Gastroesophageal sphincter (tissue), 4 donors: ENCODE data around the gene SMURF2. TPM values are rescaled to one million over a fixed set of nuclear protein-coding genes. Genes with fewer than 3 reads are reported as not detected.

Source experiments
- ATAC-seq: fragments of 150-250 bp; one replicate; pipeline ENCODE4 v1.9.1; 2016; ENCODE audit warnings: mild to moderate bottlenecking, moderate library complexity
- H3K27ac ChIP-seq, 4 donors: fragments of 200-600 bp; sonication (generic) in 3 of 4; 1 replicate in 3 of 4; 2 replicates in 1 of 4; pipeline ENCODE4 v1.5.1; 2016 to 2019
- H3K27me3 ChIP-seq: fragments of 200-600 bp; sonication (generic); one replicate; pipeline ENCODE4 v1.5.1; 2019
- H3K36me3 ChIP-seq, 2 donors: fragments of 200-600 bp; sonication (generic); one replicate each; pipeline ENCODE4 v1.5.1; 2019; ENCODE audit warnings: control low read depth in 1 of 2
- H3K4me1 ChIP-seq, 3 donors: fragments of 200-600 bp; sonication (generic); 1 replicate in 2 of 3; 2 replicates in 1 of 3; pipeline ENCODE4 v1.5.1; 2016 to 2019; ENCODE audit warnings: control low read depth in 2 of 3
- H3K4me3 ChIP-seq, 2 donors: fragments of 200-600 bp; sonication (generic); one replicate each; pipeline ENCODE4 v1.5.1; 2019; ENCODE audit warnings: mild to moderate bottlenecking in 1 of 2, moderate library complexity in 1 of 2
- H3K9me3 ChIP-seq, 3 donors: fragments of 200-600 bp; sonication (generic); one replicate each; pipeline ENCODE4 v1.5.1; 2017 to 2019; ENCODE audit warnings: control low read depth in 2 of 3
- CTCF ChIP-seq, 4 experiments: fragments of 200-600 bp in 2 of 4; fragments of 450-650 bp in 2 of 4; sonication (generic) in 1 of 4; IDR thresholded peaks; one replicate each; pipeline ENCODE4 v1.5.1; 2017 to 2019; ENCODE audit warnings: antibody characterized with exemption in 4 of 4, mild to moderate bottlenecking in 2 of 4, moderate library complexity in 2 of 4
- EP300 ChIP-seq: sonication (generic); formaldehyde crosslinking; IDR thresholded peaks from one replicate; pipeline ENCODE4 v1.6.1; 2017; ENCODE audit warnings: antibody characterized with exemption, mild to moderate bottlenecking
- POLR2A ChIP-seq, 2 donors: fragments of 450-650 bp; IDR thresholded peaks; one replicate each; pipeline ENCODE4 v1.6.1; 2017; ENCODE audit warnings: antibody characterized with exemption in 2 of 2, mild to moderate bottlenecking in 2 of 2, moderate library complexity in 1 of 2
- POLR2AphosphoS5 ChIP-seq: sonication (generic); formaldehyde crosslinking; IDR thresholded peaks from one replicate; pipeline ENCODE4 v1.6.1; 2017; ENCODE audit warnings: antibody characterized with exemption
- WGBS, 2 donors: methylation state at CpG; one replicate each; pipeline ENCODE4 v1.1.5; 2018; ENCODE audit warnings: low coverage in 1 of 2; 5-methylcytosine and 5-hydroxymethylcytosine counted together
- total RNA-seq, 4 donors: library from RNA; depleted of rRNA; stranded (reverse); fragments of >200 nt; gene quantifications; one replicate each; pipeline ENCODE4 v1.1.0, GENCODE V29; 2016

Gene SMURF2
- total RNA-seq, 4 donors from 2014 or later: 35.0 to 60.8 (median 37.9) TPM

- H3K9me3 ChIP-seq: no peaks in the 10 kb centered on the region
- no peak for ATAC-seq
- H3K27ac ChIP-seq: no peak overlapping the region
- 82% methylated on average over 1 of the region's 1 CpG; no CpG with 5 or more reads in 1 of the 2 donors for WGBS, 2 donors
- H3K4me3 ChIP-seq: no peak overlapping the region
- TF ChIP-seq EP300 (no peak), POLR2AphosphoS5 (no peak), POLR2A (IDR thresholded peaks at IDR 0.05) (no peak), CTCF (IDR thresholded peaks at IDR 0.05) (no peak)
- H3K27me3 ChIP-seq: no peaks in the 10 kb centered on the region
- no peaks in the 10 kb centered on the region for H3K36me3 ChIP-seq
- peaks cover 2 to 66% (median 5%) of the 10 kb centered on the region in 3 donors for H3K4me1 ChIP-seq
Measured at GRCh38 chr17:64634218-64634617, 27.9 kb downstream of the SMURF2 start.

GRCh38 chr17:64632606-64633005, 29.5 kb downstream of the SMURF2 start:
- H3K27ac ChIP-seq: no peak overlapping the region
- ATAC-seq: no peak
- H3K4me3 ChIP-seq: no peak overlapping the region
- H3K36me3 ChIP-seq: no peaks in the 10 kb centered on the region
- WGBS, 2 donors: 27 to 38% methylated on average over 2 of the region's 2 CpGs
- no peaks in the 10 kb centered on the region for H3K9me3 ChIP-seq
- peaks cover 2 to 70% (median 5%) of the 10 kb centered on the region in 3 donors for H3K4me1 ChIP-seq
- TF ChIP-seq EP300: no peak
- TF ChIP-seq POLR2AphosphoS5: no peak
- TF ChIP-seq CTCF (IDR thresholded peaks at IDR 0.05): no peak
- no peak for TF ChIP-seq POLR2A (IDR thresholded peaks at IDR 0.05)
- no peaks in the 10 kb centered on the region for H3K27me3 ChIP-seq

- TF ChIP-seq POLR2A (IDR thresholded peaks at IDR 0.05) (no peak), EP300 (no peak), CTCF (IDR thresholded peaks at IDR 0.05) (no peak), POLR2AphosphoS5 (no peak)
Measured at GRCh38 chr17:64632194-64632593, 29.9 kb downstream of the SMURF2 start.

GRCh38 chr17:64630309-64631223, 31.5 kb downstream of the SMURF2 start:
- no peaks in the 10 kb centered on the region for H3K27me3 ChIP-seq
- H3K4me1 ChIP-seq: peaks cover 2 to 83% (median 5%) of the 10 kb centered on the region in 3 donors
- H3K9me3 ChIP-seq: no peaks in the 10 kb centered on the region
- H3K36me3 ChIP-seq: no peaks in the 10 kb centered on the region
- no peak for ATAC-seq
- 96 to 100% methylated on average over 4 of the region's 6 CpGs for WGBS, 2 donors
- H3K27ac ChIP-seq: no peak overlapping the region
- no peak for TF ChIP-seq POLR2A (IDR thresholded peaks at IDR 0.05)
- TF ChIP-seq POLR2AphosphoS5: no peak
- no peak overlapping the region for H3K4me3 ChIP-seq

More at GRCh38 chr17:64632194-64632593, 29.9 kb downstream of the SMURF2 start:
- no peak for ATAC-seq
- Histone ChIP-seq H3K9me3 (no peaks in the 10 kb centered on the region), H3K36me3 (no peaks in the 10 kb centered on the region), H3K27me3 (no peaks in the 10 kb centered on the region), H3K27ac (no peak overlapping the region), H3K4me3 (no peak overlapping the region), H3K4me1 (peaks cover 2 to 74% (median 5%) of the 10 kb centered on the region in 3 donors)
- WGBS, 2 donors: 70 to 74% methylated on average over 3 of the region's 3 CpGs

- H3K9me3 ChIP-seq: no peaks in the 10 kb centered on the region
- peaks cover 0 to 11% of the 10 kb centered on the region in 2 donors for H3K36me3 ChIP-seq
- TF ChIP-seq CTCF (IDR thresholded peaks at IDR 0.05) (no peak), POLR2AphosphoS5 (no peak), EP300 (no peak), POLR2A (IDR thresholded peaks at IDR 0.05) (no peak)
- ATAC-seq: no peak
- H3K27me3 ChIP-seq: no peaks in the 10 kb centered on the region
- no peak overlapping the region for H3K4me3 ChIP-seq
- H3K27ac ChIP-seq: no peak overlapping the region
- peaks cover 2 to 77% (median 5%) of the 10 kb centered on the region in 3 donors for H3K4me1 ChIP-seq
- WGBS, 2 donors: 100% methylated on average over 1 of the region's 1 CpG
Measured at GRCh38 chr17:64628641-64629040, 33.5 kb downstream of the SMURF2 start.
